ENCODE data around the gene SGPL1.

- no peak for TF ChIP-seq REST (IDR thresholded peaks at IDR 0.05; ENCODE audit: low read depth)
- TF ChIP-seq EP300 (IDR thresholded peaks at IDR 0.05; ENCODE audit: borderline replicate concordance): no peak
- TF ChIP-seq NFIC (IDR thresholded peaks at IDR 0.05): no peak
- no peak for TF ChIP-seq CREB1 (IDR thresholded peaks at IDR 0.05; ENCODE audit: low read depth)
- no peak for TF ChIP-seq CEBPB (IDR thresholded peaks at IDR 0.05)
- no peak for TF ChIP-seq MAX (IDR thresholded peaks at IDR 0.05)
- no peak for TF ChIP-seq TAF1 (IDR thresholded peaks at IDR 0.05; ENCODE audit: low read depth)
- no peak for TF ChIP-seq ZBTB7A (IDR thresholded peaks at IDR 0.05; ENCODE audit: low read depth)
- no peak for TF ChIP-seq TCF12 (IDR thresholded peaks at IDR 0.05; ENCODE audit: low read depth)
These were observed 13.8 kb downstream of the SGPL1 start for GRCh38 chr10:70829543-70829942.

Measured in Ishikawa (cell line).